Measurements from ENCODE around the gene PITHD1. TPM values are rescaled to one million over a fixed set of nuclear protein-coding genes. Genes with fewer than 3 reads are reported as not detected.

The PITHD1 gene
- total and polyA plus RNA-seq, 2 of the 8 experiments (the other 6 are each of a cell fraction or from before 2014, with no cell fraction given) = 67.4 to 68.8 TPM

- TF ChIP-seq FOSL1 (IDR thresholded peaks at IDR 0.05; ENCODE audit: insufficient read depth, low read depth, low read length) (no peak), EP300 (IDR thresholded peaks at IDR 0.05; ENCODE audit: borderline replicate concordance in 1 of 2, low read depth in 2 of 2, low read length in 2 of 2) (no peak), RAD21 (IDR thresholded peaks at IDR 0.05 in 1 of 2, conservative IDR thresholded peaks at IDR 0.05 in 1 of 2; ENCODE audit: low read depth in 2 of 2, low read length in 2 of 2) (no peak), BACH1 (IDR thresholded peaks at IDR 0.05; ENCODE audit: low read length) (no peak), POLR2AphosphoS5 (IDR thresholded peaks at IDR 0.05; ENCODE audit: low read depth, low read length) (no peak), JUND (IDR thresholded peaks at IDR 0.05; ENCODE audit: low read length) (no peak), TBP (IDR thresholded peaks at IDR 0.05; ENCODE audit: low read depth, low read length) (no peak)
- TF ChIP-seq, protein P1, sequence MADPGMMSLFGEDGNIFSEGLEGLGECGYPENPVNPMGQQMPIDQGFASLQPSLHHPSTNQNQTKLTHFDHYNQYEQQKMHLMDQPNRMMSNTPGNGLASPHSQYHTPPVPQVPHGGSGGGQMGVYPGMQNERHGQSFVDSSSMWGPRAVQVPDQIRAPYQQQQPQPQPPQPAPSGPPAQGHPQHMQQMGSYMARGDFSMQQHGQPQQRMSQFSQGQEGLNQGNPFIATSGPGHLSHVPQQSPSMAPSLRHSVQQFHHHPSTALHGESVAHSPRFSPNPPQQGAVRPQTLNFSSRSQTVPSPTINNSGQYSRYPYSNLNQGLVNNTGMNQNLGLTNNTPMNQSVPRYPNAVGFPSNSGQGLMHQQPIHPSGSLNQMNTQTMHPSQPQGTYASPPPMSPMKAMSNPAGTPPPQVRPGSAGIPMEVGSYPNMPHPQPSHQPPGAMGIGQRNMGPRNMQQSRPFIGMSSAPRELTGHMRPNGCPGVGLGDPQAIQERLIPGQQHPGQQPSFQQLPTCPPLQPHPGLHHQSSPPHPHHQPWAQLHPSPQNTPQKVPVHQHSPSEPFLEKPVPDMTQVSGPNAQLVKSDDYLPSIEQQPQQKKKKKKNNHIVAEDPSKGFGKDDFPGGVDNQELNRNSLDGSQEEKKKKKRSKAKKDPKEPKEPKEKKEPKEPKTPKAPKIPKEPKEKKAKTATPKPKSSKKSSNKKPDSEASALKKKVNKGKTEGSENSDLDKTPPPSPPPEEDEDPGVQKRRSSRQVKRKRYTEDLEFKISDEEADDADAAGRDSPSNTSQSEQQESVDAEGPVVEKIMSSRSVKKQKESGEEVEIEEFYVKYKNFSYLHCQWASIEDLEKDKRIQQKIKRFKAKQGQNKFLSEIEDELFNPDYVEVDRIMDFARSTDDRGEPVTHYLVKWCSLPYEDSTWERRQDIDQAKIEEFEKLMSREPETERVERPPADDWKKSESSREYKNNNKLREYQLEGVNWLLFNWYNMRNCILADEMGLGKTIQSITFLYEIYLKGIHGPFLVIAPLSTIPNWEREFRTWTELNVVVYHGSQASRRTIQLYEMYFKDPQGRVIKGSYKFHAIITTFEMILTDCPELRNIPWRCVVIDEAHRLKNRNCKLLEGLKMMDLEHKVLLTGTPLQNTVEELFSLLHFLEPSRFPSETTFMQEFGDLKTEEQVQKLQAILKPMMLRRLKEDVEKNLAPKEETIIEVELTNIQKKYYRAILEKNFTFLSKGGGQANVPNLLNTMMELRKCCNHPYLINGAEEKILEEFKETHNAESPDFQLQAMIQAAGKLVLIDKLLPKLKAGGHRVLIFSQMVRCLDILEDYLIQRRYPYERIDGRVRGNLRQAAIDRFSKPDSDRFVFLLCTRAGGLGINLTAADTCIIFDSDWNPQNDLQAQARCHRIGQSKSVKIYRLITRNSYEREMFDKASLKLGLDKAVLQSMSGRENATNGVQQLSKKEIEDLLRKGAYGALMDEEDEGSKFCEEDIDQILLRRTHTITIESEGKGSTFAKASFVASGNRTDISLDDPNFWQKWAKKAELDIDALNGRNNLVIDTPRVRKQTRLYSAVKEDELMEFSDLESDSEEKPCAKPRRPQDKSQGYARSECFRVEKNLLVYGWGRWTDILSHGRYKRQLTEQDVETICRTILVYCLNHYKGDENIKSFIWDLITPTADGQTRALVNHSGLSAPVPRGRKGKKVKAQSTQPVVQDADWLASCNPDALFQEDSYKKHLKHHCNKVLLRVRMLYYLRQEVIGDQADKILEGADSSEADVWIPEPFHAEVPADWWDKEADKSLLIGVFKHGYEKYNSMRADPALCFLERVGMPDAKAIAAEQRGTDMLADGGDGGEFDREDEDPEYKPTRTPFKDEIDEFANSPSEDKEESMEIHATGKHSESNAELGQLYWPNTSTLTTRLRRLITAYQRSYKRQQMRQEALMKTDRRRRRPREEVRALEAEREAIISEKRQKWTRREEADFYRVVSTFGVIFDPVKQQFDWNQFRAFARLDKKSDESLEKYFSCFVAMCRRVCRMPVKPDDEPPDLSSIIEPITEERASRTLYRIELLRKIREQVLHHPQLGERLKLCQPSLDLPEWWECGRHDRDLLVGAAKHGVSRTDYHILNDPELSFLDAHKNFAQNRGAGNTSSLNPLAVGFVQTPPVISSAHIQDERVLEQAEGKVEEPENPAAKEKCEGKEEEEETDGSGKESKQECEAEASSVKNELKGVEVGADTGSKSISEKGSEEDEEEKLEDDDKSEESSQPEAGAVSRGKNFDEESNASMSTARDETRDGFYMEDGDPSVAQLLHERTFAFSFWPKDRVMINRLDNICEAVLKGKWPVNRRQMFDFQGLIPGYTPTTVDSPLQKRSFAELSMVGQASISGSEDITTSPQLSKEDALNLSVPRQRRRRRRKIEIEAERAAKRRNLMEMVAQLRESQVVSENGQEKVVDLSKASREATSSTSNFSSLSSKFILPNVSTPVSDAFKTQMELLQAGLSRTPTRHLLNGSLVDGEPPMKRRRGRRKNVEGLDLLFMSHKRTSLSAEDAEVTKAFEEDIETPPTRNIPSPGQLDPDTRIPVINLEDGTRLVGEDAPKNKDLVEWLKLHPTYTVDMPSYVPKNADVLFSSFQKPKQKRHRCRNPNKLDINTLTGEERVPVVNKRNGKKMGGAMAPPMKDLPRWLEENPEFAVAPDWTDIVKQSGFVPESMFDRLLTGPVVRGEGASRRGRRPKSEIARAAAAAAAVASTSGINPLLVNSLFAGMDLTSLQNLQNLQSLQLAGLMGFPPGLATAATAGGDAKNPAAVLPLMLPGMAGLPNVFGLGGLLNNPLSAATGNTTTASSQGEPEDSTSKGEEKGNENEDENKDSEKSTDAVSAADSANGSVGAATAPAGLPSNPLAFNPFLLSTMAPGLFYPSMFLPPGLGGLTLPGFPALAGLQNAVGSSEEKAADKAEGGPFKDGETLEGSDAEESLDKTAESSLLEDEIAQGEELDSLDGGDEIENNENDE (IDR thresholded peaks at IDR 0.05; ENCODE audit: insufficient replicate concordance, low read length) = no peak
These were observed 36.6 kb upstream of the PITHD1 start (continued) for GRCh38 chr1:23741609-23742008.
